ENCODE results near the gene IP6K2.
"Not testable (repeated sequence)": the region's sequence is repeated elsewhere in the genome, so short reads cannot be mapped to it uniquely, and the experiment has no call there.

Gene IP6K2

GRCh38 chr3:48738926-48739616, 22.1 kb upstream of the IP6K2 start:
- TF ChIP-seq, protein P1, sequence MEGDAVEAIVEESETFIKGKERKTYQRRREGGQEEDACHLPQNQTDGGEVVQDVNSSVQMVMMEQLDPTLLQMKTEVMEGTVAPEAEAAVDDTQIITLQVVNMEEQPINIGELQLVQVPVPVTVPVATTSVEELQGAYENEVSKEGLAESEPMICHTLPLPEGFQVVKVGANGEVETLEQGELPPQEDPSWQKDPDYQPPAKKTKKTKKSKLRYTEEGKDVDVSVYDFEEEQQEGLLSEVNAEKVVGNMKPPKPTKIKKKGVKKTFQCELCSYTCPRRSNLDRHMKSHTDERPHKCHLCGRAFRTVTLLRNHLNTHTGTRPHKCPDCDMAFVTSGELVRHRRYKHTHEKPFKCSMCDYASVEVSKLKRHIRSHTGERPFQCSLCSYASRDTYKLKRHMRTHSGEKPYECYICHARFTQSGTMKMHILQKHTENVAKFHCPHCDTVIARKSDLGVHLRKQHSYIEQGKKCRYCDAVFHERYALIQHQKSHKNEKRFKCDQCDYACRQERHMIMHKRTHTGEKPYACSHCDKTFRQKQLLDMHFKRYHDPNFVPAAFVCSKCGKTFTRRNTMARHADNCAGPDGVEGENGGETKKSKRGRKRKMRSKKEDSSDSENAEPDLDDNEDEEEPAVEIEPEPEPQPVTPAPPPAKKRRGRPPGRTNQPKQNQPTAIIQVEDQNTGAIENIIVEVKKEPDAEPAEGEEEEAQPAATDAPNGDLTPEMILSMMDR (IDR thresholded peaks at IDR 0.05; ENCODE audit: poor library complexity, severe bottlenecking) = no peak
- ATAC-seq (ENCODE audit: low read depth) (peak; percentile 15; the same call in 1 of the 3 replicates), DNase-seq (ENCODE audit: low spot score) (no peak)
- peaks cover 4% of the 10 kb centered on the region for H3K4me1 ChIP-seq (ENCODE audit: insufficient read depth, poor library complexity, severe bottlenecking)
- H3K27ac ChIP-seq (ENCODE audit: poor library complexity, severe bottlenecking) = no peak overlapping the region
- H3K27me3 ChIP-seq (ENCODE audit: insufficient read depth, poor library complexity, severe bottlenecking) = no peaks in the 10 kb centered on the region
- no peak overlapping the region for H3K4me3 ChIP-seq (ENCODE audit: severe bottlenecking)
- H3K9me3 ChIP-seq (ENCODE audit: severe bottlenecking) = no peaks in the 10 kb centered on the region
- H3K36me3 ChIP-seq (ENCODE audit: low read depth) = no peaks in the 10 kb centered on the region

DNA sequence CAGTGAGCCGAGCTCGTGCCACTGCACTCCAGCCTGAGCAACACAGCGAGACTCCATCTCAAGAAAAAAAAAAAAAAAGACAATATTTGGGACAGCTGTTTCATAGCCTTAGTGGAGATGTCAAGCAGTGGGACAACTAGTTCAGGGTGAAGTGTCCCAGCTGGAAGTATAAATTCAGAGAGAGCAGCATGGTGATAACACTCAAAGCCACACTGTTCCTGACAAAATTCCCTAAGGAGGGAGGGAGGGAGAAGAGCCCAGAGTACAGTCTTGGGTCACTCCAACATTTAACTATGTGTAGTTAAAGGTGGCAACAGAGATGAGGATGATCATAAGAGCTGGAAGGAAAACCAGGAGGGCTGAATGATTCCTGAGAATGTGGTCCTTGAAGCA, 21.1 kb upstream of the IP6K2 start:
- H3K27ac ChIP-seq (ENCODE audit: poor library complexity, severe bottlenecking) = no peak overlapping the region
- no peak overlapping the region for H3K4me3 ChIP-seq (ENCODE audit: severe bottlenecking)
- peaks cover 4% of the 10 kb centered on the region for H3K4me1 ChIP-seq (ENCODE audit: insufficient read depth, poor library complexity, severe bottlenecking)
- no peak for ATAC-seq (ENCODE audit: low read depth)
- H3K27me3 ChIP-seq (ENCODE audit: insufficient read depth, poor library complexity, severe bottlenecking) = no peaks in the 10 kb centered on the region
- H3K9me3 ChIP-seq (ENCODE audit: severe bottlenecking) = no peaks in the 10 kb centered on the region
- no peak for DNase-seq (ENCODE audit: low spot score)
- TF ChIP-seq, protein P1 (IDR thresholded peaks at IDR 0.05; ENCODE audit: poor library complexity, severe bottlenecking) = no peak
- H3K36me3 ChIP-seq (ENCODE audit: low read depth) = no peaks in the 10 kb centered on the region

- H3K36me3 ChIP-seq (ENCODE audit: low read depth); DNase-seq (ENCODE audit: low spot score); H3K27me3 ChIP-seq (ENCODE audit: insufficient read depth, poor library complexity, severe bottlenecking); H3K4me1 ChIP-seq (ENCODE audit: insufficient read depth, poor library complexity, severe bottlenecking); H3K4me3 ChIP-seq (ENCODE audit: severe bottlenecking); H3K9me3 ChIP-seq (ENCODE audit: severe bottlenecking); H3K27ac ChIP-seq (ENCODE audit: poor library complexity, severe bottlenecking); ATAC-seq (ENCODE audit: low read depth): not testable (repeated sequence)
These were observed 18.2 kb upstream of the IP6K2 start for GRCh38 chr3:48735075-48735767.

- not testable (repeated sequence) for H3K27me3 ChIP-seq (ENCODE audit: insufficient read depth, poor library complexity, severe bottlenecking); H3K27ac ChIP-seq (ENCODE audit: poor library complexity, severe bottlenecking); DNase-seq (ENCODE audit: low spot score); ATAC-seq (ENCODE audit: low read depth); H3K36me3 ChIP-seq (ENCODE audit: low read depth); H3K4me1 ChIP-seq (ENCODE audit: insufficient read depth, poor library complexity, severe bottlenecking); H3K9me3 ChIP-seq (ENCODE audit: severe bottlenecking); H3K4me3 ChIP-seq (ENCODE audit: severe bottlenecking)
These were observed 17.5 kb upstream of the IP6K2 start for GRCh38 chr3:48734541-48734940.

GRCh38 chr3:48733752-48734518, 16.9 kb upstream of the IP6K2 start:
- H3K9me3 ChIP-seq (ENCODE audit: severe bottlenecking); H3K36me3 ChIP-seq (ENCODE audit: low read depth); H3K4me3 ChIP-seq (ENCODE audit: severe bottlenecking); H3K27me3 ChIP-seq (ENCODE audit: insufficient read depth, poor library complexity, severe bottlenecking); H3K27ac ChIP-seq (ENCODE audit: poor library complexity, severe bottlenecking); H3K4me1 ChIP-seq (ENCODE audit: insufficient read depth, poor library complexity, severe bottlenecking); ATAC-seq (ENCODE audit: low read depth); DNase-seq (ENCODE audit: low spot score): not testable (repeated sequence)

GRCh38 chr3:48727511-48727910, 10.5 kb upstream of the IP6K2 start:
- Histone ChIP-seq H3K4me1 (ENCODE audit: insufficient read depth, poor library complexity, severe bottlenecking) (no peaks in the 10 kb centered on the region), H3K27ac (ENCODE audit: poor library complexity, severe bottlenecking) (no peak overlapping the region), H3K27me3 (ENCODE audit: insufficient read depth, poor library complexity, severe bottlenecking) (no peaks in the 10 kb centered on the region), H3K36me3 (ENCODE audit: low read depth) (no peaks in the 10 kb centered on the region), H3K9me3 (ENCODE audit: severe bottlenecking) (no peaks in the 10 kb centered on the region), H3K4me3 (ENCODE audit: severe bottlenecking) (no peak overlapping the region)
- TF ChIP-seq, protein P1 (IDR thresholded peaks at IDR 0.05; ENCODE audit: poor library complexity, severe bottlenecking) = no peak
- ATAC-seq (ENCODE audit: low read depth) (no peak), DNase-seq (ENCODE audit: low spot score) (no peak)

DNA sequence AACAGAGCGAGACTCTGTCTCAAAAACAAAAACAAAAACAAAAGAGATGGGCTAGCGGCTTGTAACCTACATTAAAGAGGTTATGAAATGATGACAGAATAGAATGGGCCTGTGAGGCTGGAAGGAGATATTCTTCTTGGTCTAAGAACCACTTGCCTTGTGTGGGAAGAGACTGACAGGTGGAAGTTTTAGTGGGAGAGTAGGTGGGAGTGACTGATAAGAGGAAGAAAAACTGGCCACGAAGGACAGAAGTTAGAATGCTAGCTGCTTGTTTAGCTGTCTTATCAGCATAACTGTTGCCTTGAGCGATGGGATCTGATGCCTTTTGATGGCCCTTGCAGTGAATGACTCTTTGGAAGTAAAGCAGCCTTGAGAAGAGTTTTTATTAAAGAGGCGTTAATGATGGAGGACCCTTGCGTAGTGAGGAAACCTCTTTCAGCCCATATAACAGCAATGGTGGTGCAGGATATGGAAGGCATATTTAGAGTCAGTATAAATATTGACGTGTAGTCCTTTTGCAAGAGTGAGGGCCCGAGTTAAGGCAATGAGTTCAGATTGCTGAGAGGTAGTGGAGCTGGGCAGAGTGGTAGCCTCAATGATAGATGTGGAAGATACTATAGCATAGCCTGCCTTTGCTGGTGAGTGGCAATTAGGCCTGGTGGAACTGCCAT, 8.3 kb upstream of the IP6K2 start:
- ATAC-seq (ENCODE audit: low read depth) = not testable (repeated sequence)

More for the DNA sequence above, 8.3 kb upstream of the IP6K2 start:
- not testable (repeated sequence) for H3K36me3 ChIP-seq (ENCODE audit: low read depth); H3K4me3 ChIP-seq (ENCODE audit: severe bottlenecking); H3K27me3 ChIP-seq (ENCODE audit: insufficient read depth, poor library complexity, severe bottlenecking); H3K9me3 ChIP-seq (ENCODE audit: severe bottlenecking); DNase-seq (ENCODE audit: low spot score); H3K4me1 ChIP-seq (ENCODE audit: insufficient read depth, poor library complexity, severe bottlenecking); H3K27ac ChIP-seq (ENCODE audit: poor library complexity, severe bottlenecking)
